ENCODE data around the gene ABL1.
"Not testable (repeated sequence)": the region's sequence is repeated elsewhere in the genome, so short reads cannot be mapped to it uniquely, and the experiment has no call there.

The ABL1 gene

DNA sequence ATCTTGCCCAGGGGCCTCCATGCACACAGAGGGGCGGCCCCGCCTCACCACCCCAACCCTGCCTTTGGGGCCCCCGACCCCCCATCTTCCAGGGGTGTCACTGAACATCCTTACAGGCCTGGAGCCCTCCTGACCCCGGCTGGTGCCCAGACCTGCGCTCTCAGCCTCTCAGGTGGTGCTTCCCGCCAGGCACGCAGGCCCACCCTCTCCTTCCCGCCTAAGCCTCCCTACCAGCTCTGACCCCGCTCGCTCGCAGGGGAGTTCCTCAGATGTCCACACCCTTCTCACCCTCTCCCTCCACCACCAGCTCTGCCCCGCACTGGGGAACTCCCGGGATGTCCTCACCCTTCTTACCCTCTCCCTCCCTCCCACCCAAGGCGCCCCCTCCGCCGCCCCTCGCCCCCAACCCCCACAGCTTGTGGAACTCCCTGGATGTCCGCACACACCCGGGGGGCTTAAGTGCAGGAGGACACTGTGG lies 73.9 kb downstream of the ABL1 start:
- no peaks in the 10 kb centered on the region for H3K27me3 ChIP-seq (ENCODE audit: low read length)
- H2AFZ ChIP-seq (ENCODE audit: low read depth, low read length, severe bottlenecking) = no peak overlapping the region
- no peaks in the 10 kb centered on the region for H4K20me1 ChIP-seq (ENCODE audit: low read depth, low read length)
- H3K9me3 ChIP-seq (ENCODE audit: insufficient read depth, low read length) = no peaks in the 10 kb centered on the region
- H3K9me2 ChIP-seq (replicated peaks; ENCODE audit: insufficient read depth, low read length) = no peaks in the 10 kb centered on the region
- no peaks in the 10 kb centered on the region for H3F3A ChIP-seq (ENCODE audit: insufficient read depth)
- no peaks in the 10 kb centered on the region for H3K79me2 ChIP-seq (ENCODE audit: insufficient read depth, low read length)
- H3K36me3 ChIP-seq (ENCODE audit: low read length) = no peaks in the 10 kb centered on the region
- no peak overlapping the region for H3K4me2 ChIP-seq (ENCODE audit: low read depth, low read length, poor library complexity, severe bottlenecking)
- H3K27ac ChIP-seq (ENCODE audit: low read depth, low read length) = no peak overlapping the region
- H3K4me3 ChIP-seq (ENCODE audit: insufficient read depth, low read length, poor library complexity, severe bottlenecking) = no peak overlapping the region
- no peak overlapping the region for H3K9ac ChIP-seq (ENCODE audit: low read length)
- no peak for TF ChIP-seq EZH2phosphoT487 (conservative IDR thresholded peaks at IDR 0.05; ENCODE audit: low read length)
- TF ChIP-seq CTCF (IDR thresholded peaks at IDR 0.05; ENCODE audit: insufficient read depth, low read length, poor library complexity, severe bottlenecking) = no peak

DNA sequence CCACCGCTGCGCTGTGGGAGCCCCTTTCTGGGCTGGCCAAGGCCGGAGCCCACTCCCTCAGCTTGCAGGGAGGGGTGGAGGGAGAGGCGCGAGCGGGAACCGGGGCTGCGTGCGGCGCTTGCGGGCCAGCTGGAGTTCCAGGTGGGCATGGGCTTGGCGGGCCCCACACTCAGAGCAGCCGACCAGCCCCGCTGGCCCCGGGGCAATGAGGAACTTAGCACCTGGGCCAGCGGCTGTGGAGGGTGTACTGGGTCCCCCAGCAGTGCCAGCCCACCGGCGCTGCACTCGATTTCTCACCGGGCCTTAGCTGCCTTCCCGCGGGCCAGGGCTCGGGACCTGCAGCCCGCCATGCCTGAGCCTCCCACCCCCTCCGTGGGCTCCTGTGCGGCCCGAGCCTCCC lies 75.0 kb downstream of the ABL1 start:
- H4K20me1 ChIP-seq (ENCODE audit: low read depth, low read length); H3F3A ChIP-seq (ENCODE audit: insufficient read depth); H3K4me3 ChIP-seq (ENCODE audit: insufficient read depth, low read length, poor library complexity, severe bottlenecking); H3K9ac ChIP-seq (ENCODE audit: low read length); H3K9me3 ChIP-seq (ENCODE audit: insufficient read depth, low read length); H3K36me3 ChIP-seq (ENCODE audit: low read length); H3K27me3 ChIP-seq (ENCODE audit: low read length); H3K4me2 ChIP-seq (ENCODE audit: low read depth, low read length, poor library complexity, severe bottlenecking); H3K27ac ChIP-seq (ENCODE audit: low read depth, low read length); H2AFZ ChIP-seq (ENCODE audit: low read depth, low read length, severe bottlenecking); H3K79me2 ChIP-seq (ENCODE audit: insufficient read depth, low read length); H3K9me2 ChIP-seq (replicated peaks; ENCODE audit: insufficient read depth, low read length): not testable (repeated sequence)

- H3K4me2 ChIP-seq (ENCODE audit: low read depth, low read length, poor library complexity, severe bottlenecking); H3K27me3 ChIP-seq (ENCODE audit: low read length): not testable (repeated sequence)
These were observed 75.6 kb downstream of the ABL1 start for GRCh38 chr9:130910670-130911069.

DNA sequence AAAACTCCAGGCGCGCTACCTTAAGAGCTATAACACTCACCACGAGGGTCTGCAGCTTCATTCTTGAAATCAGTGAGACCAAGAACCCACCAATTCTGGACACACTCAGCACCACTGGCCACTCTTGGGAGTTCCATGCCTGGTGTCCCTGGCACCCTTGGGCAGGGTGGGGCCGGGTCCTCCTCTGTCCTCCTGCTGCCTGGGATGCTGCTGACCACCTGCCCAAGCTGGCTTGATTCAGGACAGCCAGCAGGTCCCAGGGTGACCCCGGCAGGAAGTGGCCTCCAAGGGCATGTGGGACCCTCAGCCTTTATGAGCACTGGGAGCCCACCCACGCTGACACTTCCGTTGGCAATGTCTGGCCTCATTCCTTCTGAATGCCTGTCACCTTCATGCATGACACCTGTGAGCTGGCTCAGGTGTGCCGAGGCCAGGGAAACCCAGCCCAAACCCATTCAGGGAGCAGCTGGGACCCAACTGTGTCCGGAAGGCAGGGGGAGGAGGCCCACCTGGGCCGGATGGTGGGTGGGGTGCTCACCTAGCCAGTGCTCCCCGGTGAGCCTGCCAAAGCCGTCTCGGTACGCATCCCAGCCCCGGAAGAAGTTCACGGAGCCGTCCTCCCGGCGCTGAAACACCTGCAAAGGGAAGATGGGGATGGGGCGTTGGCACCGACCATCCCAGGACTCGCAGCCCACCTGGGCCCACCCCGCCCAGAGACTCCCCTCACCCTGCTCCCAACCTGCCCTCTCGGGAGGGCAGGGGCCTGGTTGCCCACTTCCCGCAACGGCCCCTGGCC lies 76.4 kb downstream of the ABL1 start:
- Histone ChIP-seq H3K36me3 (ENCODE audit: low read length) (no peaks in the 10 kb centered on the region), H3K4me2 (ENCODE audit: low read depth, low read length, poor library complexity, severe bottlenecking) (no peak overlapping the region), H3F3A (ENCODE audit: insufficient read depth) (no peaks in the 10 kb centered on the region), H2AFZ (ENCODE audit: low read depth, low read length, severe bottlenecking) (no peak overlapping the region), H3K79me2 (ENCODE audit: insufficient read depth, low read length) (no peaks in the 10 kb centered on the region), H3K4me3 (ENCODE audit: insufficient read depth, low read length, poor library complexity, severe bottlenecking) (no peak overlapping the region), H3K9me3 (ENCODE audit: insufficient read depth, low read length) (no peaks in the 10 kb centered on the region), H3K27ac (ENCODE audit: low read depth, low read length) (no peak overlapping the region), H3K27me3 (ENCODE audit: low read length) (no peaks in the 10 kb centered on the region), H3K9me2 (replicated peaks; ENCODE audit: insufficient read depth, low read length) (no peaks in the 10 kb centered on the region), H4K20me1 (ENCODE audit: low read depth, low read length) (no peaks in the 10 kb centered on the region), H3K9ac (ENCODE audit: low read length) (no peak overlapping the region)
- no peak for TF ChIP-seq EZH2phosphoT487 (conservative IDR thresholded peaks at IDR 0.05; ENCODE audit: low read length)

More at GRCh38 chr9:130910670-130911069, 75.6 kb downstream of the ABL1 start:
- not testable (repeated sequence) for H3K79me2 ChIP-seq (ENCODE audit: insufficient read depth, low read length); H3K9me2 ChIP-seq (replicated peaks; ENCODE audit: insufficient read depth, low read length); H3K9ac ChIP-seq (ENCODE audit: low read length); H2AFZ ChIP-seq (ENCODE audit: low read depth, low read length, severe bottlenecking); H3K4me3 ChIP-seq (ENCODE audit: insufficient read depth, low read length, poor library complexity, severe bottlenecking); H3K9me3 ChIP-seq (ENCODE audit: insufficient read depth, low read length); H3K27ac ChIP-seq (ENCODE audit: low read depth, low read length); H4K20me1 ChIP-seq (ENCODE audit: low read depth, low read length); H3K36me3 ChIP-seq (ENCODE audit: low read length); H3F3A ChIP-seq (ENCODE audit: insufficient read depth)

Measured in SU-DHL-6 (cell line).